ENCODE data around the gene APOH. TPM values are rescaled to one million over a fixed set of nuclear protein-coding genes. Genes with fewer than 3 reads are reported as not detected.
A peak's percentile ranks its signal among the peaks of the same experiment; 100 is the strongest.

Gene APOH
- total and polyA plus RNA-seq, 9 of the 15 experiments (the other 6 are each of a cell fraction or from before 2014, with no cell fraction given): 1.1 TPM; not detected in 8

DNA sequence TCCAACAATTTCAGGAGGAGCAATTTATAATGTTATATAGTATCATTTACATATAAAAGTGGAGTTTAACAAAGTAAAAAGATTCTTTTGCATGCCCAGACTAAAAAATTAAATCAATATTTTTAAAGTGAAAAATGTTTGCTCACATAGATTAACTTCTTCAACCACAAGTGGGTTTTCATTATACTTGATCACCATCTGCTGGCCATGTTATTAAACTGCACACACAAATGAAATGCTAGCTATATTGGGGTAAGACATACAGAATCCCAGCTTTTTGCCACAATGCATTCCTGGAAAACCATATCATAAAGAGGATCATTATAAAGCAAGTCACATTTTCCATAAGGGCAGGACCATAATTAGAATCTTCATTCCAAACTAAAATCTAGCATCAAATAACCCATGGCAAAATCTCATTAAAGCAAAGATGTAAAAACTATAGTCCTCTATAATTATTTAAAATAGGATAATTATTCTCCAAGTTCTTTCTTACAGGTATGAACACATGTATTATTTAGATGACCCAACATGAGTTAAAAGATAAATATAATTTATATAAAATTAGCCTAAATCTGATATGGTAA, 63.6 kb downstream of the APOH start:
- no peaks in the 10 kb centered on the region for H3K4me1 ChIP-seq (replicated peaks in 1 of 2; ENCODE audit: control insufficient read depth in 2 of 2, insufficient read depth in 2 of 2, low read length in 2 of 2)
- peaks cover 3% of the 10 kb centered on the region in 2 experiments; a peak in 1 of 5 replicates for H3K27me3 ChIP-seq (ENCODE audit: control insufficient read depth in 2 of 2, insufficient read depth in 2 of 2, low read length in 2 of 2)
- no peaks in the 10 kb centered on the region for H4K20me1 ChIP-seq (replicated peaks; ENCODE audit: control insufficient read depth, insufficient read depth, low read length)
- no peak overlapping the region for H2AFZ ChIP-seq (ENCODE audit: low read depth, low read length)
- no peaks in the 10 kb centered on the region for H3K9me1 ChIP-seq (ENCODE audit: control insufficient read depth, insufficient read depth, low read length)
- ChIA-PET POLR2A (interaction anchor here (0.6 to 1.5 kb wide), 4 partner anchors 15 to 871 kb away, joined by 3 read pairs; no protein-coding TSS in a partner anchor), CTCF (ENCODE audit: low intra/inter-chr PET ratio) (interaction anchor here (0.6 to 1.9 kb wide), 6 partner anchors 769 to 934 kb away, joined by 3 to 10 read pairs (median 4); no protein-coding TSS in a partner anchor)
- H3K4me3 ChIP-seq: no peak overlapping the region
- no TSS peak for BruUV-seq (replicated peaks)
- FAIRE-seq: peak; percentile 83
- DNase-seq (ENCODE audit: extremely low read depth in 1 of 4, low spot score in 3 of 4): peak; percentile 30 to 61 (median 50)
- no peaks in the 10 kb centered on the region for H3K9me3 ChIP-seq (replicated peaks; ENCODE audit: control insufficient read depth, insufficient read depth, low read depth, low read length)
- ATAC-seq: 0 out of 3 replicates have a peak, but pooled peaks have one; percentile 62
- no peak overlapping the region for H3K27ac ChIP-seq (ENCODE audit: extremely low read depth, low read depth, low read length)
- intact Hi-C loops (cut with micrococcal nuclease) (loop anchor here (2.0 kb wide), 2 partner anchors 887 to 933 kb away; no protein-coding TSS in a partner anchor), in situ Hi-C loops (cut with MboI) (loop anchor here (5.0 kb wide), 1 partner anchor 933 kb away; no protein-coding TSS in a partner anchor)
- H3K9ac ChIP-seq (ENCODE audit: insufficient read depth in 1 of 2, low read depth in 2 of 2, low read length in 2 of 2): no peak overlapping the region
- no peaks in the 10 kb centered on the region for H3K36me3 ChIP-seq (ENCODE audit: control insufficient read depth, insufficient read depth, low read length)
- H3K4me2 ChIP-seq (ENCODE audit: insufficient read depth, low read length): no peak overlapping the region
- no peaks in the 10 kb centered on the region for H3K79me2 ChIP-seq (ENCODE audit: control insufficient read depth, insufficient read depth, low read length)
- TF ChIP-seq, protein P1, sequence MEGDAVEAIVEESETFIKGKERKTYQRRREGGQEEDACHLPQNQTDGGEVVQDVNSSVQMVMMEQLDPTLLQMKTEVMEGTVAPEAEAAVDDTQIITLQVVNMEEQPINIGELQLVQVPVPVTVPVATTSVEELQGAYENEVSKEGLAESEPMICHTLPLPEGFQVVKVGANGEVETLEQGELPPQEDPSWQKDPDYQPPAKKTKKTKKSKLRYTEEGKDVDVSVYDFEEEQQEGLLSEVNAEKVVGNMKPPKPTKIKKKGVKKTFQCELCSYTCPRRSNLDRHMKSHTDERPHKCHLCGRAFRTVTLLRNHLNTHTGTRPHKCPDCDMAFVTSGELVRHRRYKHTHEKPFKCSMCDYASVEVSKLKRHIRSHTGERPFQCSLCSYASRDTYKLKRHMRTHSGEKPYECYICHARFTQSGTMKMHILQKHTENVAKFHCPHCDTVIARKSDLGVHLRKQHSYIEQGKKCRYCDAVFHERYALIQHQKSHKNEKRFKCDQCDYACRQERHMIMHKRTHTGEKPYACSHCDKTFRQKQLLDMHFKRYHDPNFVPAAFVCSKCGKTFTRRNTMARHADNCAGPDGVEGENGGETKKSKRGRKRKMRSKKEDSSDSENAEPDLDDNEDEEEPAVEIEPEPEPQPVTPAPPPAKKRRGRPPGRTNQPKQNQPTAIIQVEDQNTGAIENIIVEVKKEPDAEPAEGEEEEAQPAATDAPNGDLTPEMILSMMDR (IDR thresholded peaks at IDR 0.05 in 2 of 3, conservative IDR thresholded peaks at IDR 0.05 in 1 of 3; ENCODE audit: insufficient read depth in 2 of 3, low read depth in 1 of 3, low read length in 3 of 3): peak; percentile 55 to 82 (median 58); a peak in 5 of 6 replicates
- TF ChIP-seq SMC3 (conservative IDR thresholded peaks at IDR 0.05; ENCODE audit: insufficient read depth, low read depth, low read length) (peak; percentile 63), RAD21 (CRISPR knock-in tag; conservative IDR thresholded peaks at IDR 0.05 in 1 of 2, IDR thresholded peaks at IDR 0.05 in 1 of 2) (peak; percentile 91 to 93), E2F3 (CRISPR knock-in tag; IDR thresholded peaks at IDR 0.05) (no peak)
- TF ChIP-seq, protein P2, sequence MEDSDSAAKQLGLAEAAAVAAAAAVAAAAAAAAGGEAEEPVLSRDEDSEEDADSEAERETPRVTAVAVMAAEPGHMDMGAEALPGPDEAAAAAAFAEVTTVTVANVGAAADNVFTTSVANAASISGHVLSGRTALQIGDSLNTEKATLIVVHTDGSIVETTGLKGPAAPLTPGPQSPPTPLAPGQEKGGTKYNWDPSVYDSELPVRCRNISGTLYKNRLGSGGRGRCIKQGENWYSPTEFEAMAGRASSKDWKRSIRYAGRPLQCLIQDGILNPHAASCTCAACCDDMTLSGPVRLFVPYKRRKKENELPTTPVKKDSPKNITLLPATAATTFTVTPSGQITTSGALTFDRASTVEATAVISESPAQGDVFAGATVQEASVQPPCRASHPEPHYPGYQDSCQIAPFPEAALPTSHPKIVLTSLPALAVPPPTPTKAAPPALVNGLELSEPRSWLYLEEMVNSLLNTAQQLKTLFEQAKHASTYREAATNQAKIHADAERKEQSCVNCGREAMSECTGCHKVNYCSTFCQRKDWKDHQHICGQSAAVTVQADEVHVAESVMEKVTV (CRISPR knock-in tag; IDR thresholded peaks at IDR 0.05): peak; percentile 85
- TF ChIP-seq, protein P3, sequence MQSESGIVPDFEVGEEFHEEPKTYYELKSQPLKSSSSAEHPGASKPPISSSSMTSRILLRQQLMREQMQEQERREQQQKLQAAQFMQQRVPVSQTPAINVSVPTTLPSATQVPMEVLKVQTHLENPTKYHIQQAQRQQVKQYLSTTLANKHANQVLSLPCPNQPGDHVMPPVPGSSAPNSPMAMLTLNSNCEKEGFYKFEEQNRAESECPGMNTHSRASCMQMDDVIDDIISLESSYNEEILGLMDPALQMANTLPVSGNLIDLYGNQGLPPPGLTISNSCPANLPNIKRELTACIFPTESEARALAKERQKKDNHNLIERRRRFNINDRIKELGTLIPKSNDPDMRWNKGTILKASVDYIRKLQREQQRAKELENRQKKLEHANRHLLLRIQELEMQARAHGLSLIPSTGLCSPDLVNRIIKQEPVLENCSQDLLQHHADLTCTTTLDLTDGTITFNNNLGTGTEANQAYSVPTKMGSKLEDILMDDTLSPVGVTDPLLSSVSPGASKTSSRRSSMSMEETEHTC (IDR thresholded peaks at IDR 0.05): no peak

Measured in K562 (cell line).